ENCODE data around the gene SLC25A18.

GRCh38 chr22:17537155-17537554 lies 26.1 kb upstream of the SLC25A18 start:
- TF ChIP-seq, protein P1, sequence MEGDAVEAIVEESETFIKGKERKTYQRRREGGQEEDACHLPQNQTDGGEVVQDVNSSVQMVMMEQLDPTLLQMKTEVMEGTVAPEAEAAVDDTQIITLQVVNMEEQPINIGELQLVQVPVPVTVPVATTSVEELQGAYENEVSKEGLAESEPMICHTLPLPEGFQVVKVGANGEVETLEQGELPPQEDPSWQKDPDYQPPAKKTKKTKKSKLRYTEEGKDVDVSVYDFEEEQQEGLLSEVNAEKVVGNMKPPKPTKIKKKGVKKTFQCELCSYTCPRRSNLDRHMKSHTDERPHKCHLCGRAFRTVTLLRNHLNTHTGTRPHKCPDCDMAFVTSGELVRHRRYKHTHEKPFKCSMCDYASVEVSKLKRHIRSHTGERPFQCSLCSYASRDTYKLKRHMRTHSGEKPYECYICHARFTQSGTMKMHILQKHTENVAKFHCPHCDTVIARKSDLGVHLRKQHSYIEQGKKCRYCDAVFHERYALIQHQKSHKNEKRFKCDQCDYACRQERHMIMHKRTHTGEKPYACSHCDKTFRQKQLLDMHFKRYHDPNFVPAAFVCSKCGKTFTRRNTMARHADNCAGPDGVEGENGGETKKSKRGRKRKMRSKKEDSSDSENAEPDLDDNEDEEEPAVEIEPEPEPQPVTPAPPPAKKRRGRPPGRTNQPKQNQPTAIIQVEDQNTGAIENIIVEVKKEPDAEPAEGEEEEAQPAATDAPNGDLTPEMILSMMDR (IDR thresholded peaks at IDR 0.05), result no peak
- no peak for TF ChIP-seq POLR2AphosphoS5 (IDR thresholded peaks at IDR 0.05)
- TF ChIP-seq EP300 (IDR thresholded peaks at IDR 0.05), result no peak
- no peak for TF ChIP-seq POLR2A (IDR thresholded peaks at IDR 0.05)

Measured in stomach (tissue), 4 donors.